T-helper 17 cell (primary cell): ENCODE data around the gene OR2J3. TPM values are rescaled to one million over a fixed set of nuclear protein-coding genes. Genes with fewer than 3 reads are reported as not detected.
"Not testable (repeated sequence)": the region's sequence is repeated elsewhere in the genome, so short reads cannot be mapped to it uniquely, and the experiment has no call there.

ENCODE experiments used
- ATAC-seq: fragments of 150-1000 bp; cut with Tn5 transposase; 2 replicates; pipeline ENCODE4 v1.10.0; 2021; ENCODE audit warnings: mild to moderate bottlenecking, moderate library complexity
- DNase-seq, 3 donors: peaks; one replicate each; pipeline versions ENCODE4 v3.0.0 to v3.0.0-alpha.2; 2020 to 2021
- H3K9me3 ChIP-seq: one replicate; pipeline ENCODE4 v1.7.0; 2013; ENCODE audit warnings: low read length, mild to moderate bottlenecking; ENCODE audit not compliant: control insufficient read depth, poor library complexity, severe bottlenecking
- H3K27ac Mint-ChIP-seq: one replicate; pipeline ENCODE4 v1.8.0; 2022; ENCODE audit warnings: mild to moderate bottlenecking, moderate library complexity, mixed read lengths
- H3K27me3 Mint-ChIP-seq: one replicate; pipeline ENCODE4 v1.8.0; 2022; ENCODE audit warnings: mixed read lengths
- H3K36me3 Mint-ChIP-seq: one replicate; pipeline ENCODE4 v1.8.0; 2022; ENCODE audit warnings: low read depth, mixed read lengths
- H3K4me1 Mint-ChIP-seq: one replicate; pipeline ENCODE4 v1.8.0; 2022; ENCODE audit warnings: mild to moderate bottlenecking, mixed read lengths
- H3K4me3 Mint-ChIP-seq: one replicate; pipeline ENCODE4 v1.8.0; 2022; ENCODE audit warnings: mild to moderate bottlenecking, moderate library complexity, mixed read lengths
- total RNA-seq, 4 donors: library from RNA in 2 of 4; stranded (reverse) in 2 of 4; gene quantifications; one replicate each; pipeline ENCODE4 v1.2.3 and lab custom pipeline; 2022 to 2026

The OR2J3 gene
- total RNA-seq (not detected), total RNA-seq (lab: John Stamatoyannopoulos, UW) (0 reads per million in 2 donors)

GRCh38 chr6:29107758-29108157 is at the start of gene OR2J3:
Gene OR2J3 (plus strand): TSS chr6:29108058. CDS start chr6:29111891, 3,833 bp downstream.
- Mint-ChIP-seq H3K4me1 (no peaks in the 10 kb centered on the region), H3K27me3 (peaks cover 53% of the 10 kb centered on the region), H3K4me3 (no peak within 1 kb of the TSS), H3K36me3 (no peaks in the 10 kb centered on the region), H3K27ac (no peak within 1 kb of the TSS)
- peaks cover 4% of the 10 kb centered on the region for H3K9me3 ChIP-seq
- DNase-seq (no peak), ATAC-seq (no peak)

GRCh38 chr6:29071831-29072723 is 35.8 kb upstream of the OR2J3 start:
- no peak for ATAC-seq
- DNase-seq = no peak
- Mint-ChIP-seq H3K27ac (no peak overlapping the region), H3K36me3 (no peaks in the 10 kb centered on the region), H3K4me1 (peaks cover 2% of the 10 kb centered on the region), H3K4me3 (no peak overlapping the region), H3K27me3 (peaks cover 42% of the 10 kb centered on the region)
- H3K9me3 ChIP-seq = no peaks in the 10 kb centered on the region

DNA sequence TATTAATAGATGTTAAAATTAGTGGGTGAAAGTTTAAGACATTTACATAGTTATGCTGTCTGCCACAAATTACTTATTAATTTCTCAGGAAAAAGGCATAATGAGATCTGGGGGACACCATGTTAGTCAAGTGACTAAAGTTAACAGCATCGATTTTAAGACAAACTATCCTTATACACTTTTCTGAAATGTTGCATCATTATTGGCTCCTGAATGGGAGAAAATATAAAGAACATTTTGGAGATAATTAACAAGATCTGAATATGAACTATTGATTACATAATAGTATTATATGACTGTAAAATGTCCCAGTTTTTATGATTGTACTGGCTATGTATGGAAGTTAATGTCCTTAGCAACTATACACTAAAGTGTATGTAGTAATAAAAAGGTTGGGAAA is 28.7 kb upstream of the OR2J3 start:
- H3K9me3 ChIP-seq = no peaks in the 10 kb centered on the region
- H3K36me3 Mint-ChIP-seq = no peaks in the 10 kb centered on the region
- no peak overlapping the region for H3K27ac Mint-ChIP-seq
- H3K4me1 Mint-ChIP-seq = peaks cover 5% of the 10 kb centered on the region
- H3K27me3 Mint-ChIP-seq = peaks cover 19% of the 10 kb centered on the region
- DNase-seq (no peak), ATAC-seq (no peak)
- no peak overlapping the region for H3K4me3 Mint-ChIP-seq

GRCh38 chr6:29081312-29081711 is 26.5 kb upstream of the OR2J3 start:
- Mint-ChIP-seq H3K27ac (peak overlapping the region; percentile 39), H3K4me1 (peaks cover 3% of the 10 kb centered on the region), H3K27me3 (peaks cover 23% of the 10 kb centered on the region), H3K4me3 (no peak overlapping the region), H3K36me3 (no peaks in the 10 kb centered on the region)
- peaks cover 3% of the 10 kb centered on the region for H3K9me3 ChIP-seq
- DNase-seq = no peak
- no peak for ATAC-seq

- H3K27ac Mint-ChIP-seq = no peak overlapping the region
- H3K27me3 Mint-ChIP-seq = peaks cover 29% of the 10 kb centered on the region
- peaks cover 3% of the 10 kb centered on the region for H3K9me3 ChIP-seq
- DNase-seq = no peak
- no peak overlapping the region for H3K4me3 Mint-ChIP-seq
- H3K36me3 Mint-ChIP-seq = no peaks in the 10 kb centered on the region
- ATAC-seq = no peak
- H3K4me1 Mint-ChIP-seq = peaks cover 3% of the 10 kb centered on the region
These were observed 25.4 kb upstream of the OR2J3 start for GRCh38 chr6:29082457-29082856.

DNA sequence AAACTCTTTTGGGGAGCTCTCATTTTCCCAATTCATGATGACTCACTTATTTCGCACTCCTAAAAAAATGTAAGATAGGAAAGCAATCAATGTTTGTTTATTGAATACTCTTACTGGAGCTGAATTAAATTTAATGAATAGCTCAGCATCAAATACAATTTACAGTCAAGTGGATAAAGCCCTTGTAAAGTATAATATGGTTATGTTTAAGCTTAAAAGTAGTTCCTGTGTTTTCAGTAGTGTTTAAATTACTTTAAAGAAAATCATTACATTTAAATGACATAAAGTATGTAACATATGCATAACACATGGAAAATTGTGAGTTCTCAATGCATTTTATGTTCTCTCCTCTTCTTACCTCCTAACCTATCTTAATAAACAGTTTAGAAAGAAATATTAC is 20.6 kb upstream of the OR2J3 start, which contains the start of gene OR2B3:
TSS of gene OR2B3 (minus strand) at position 101 of the 400 bp plus-strand sequence. CDS start at position 36, 65 bp downstream.
- no peaks in the 10 kb centered on the region for H3K4me1 Mint-ChIP-seq
- ATAC-seq (no peak), DNase-seq (no peak)
- H3K9me3 ChIP-seq = peaks cover 3% of the 10 kb centered on the region
- H3K27me3 Mint-ChIP-seq = peaks cover 60% of the 10 kb centered on the region
- H3K36me3 Mint-ChIP-seq = peaks cover 2% of the 10 kb centered on the region
- H3K4me3 Mint-ChIP-seq = no peak within 1 kb of the TSS
- no peak within 1 kb of the TSS for H3K27ac Mint-ChIP-seq

- H3K27ac Mint-ChIP-seq = no peak overlapping the region
- H3K9me3 ChIP-seq = no peaks in the 10 kb centered on the region
- peaks cover 41% of the 10 kb centered on the region for H3K27me3 Mint-ChIP-seq
- peaks cover 2% of the 10 kb centered on the region for H3K36me3 Mint-ChIP-seq
- no peak overlapping the region for H3K4me3 Mint-ChIP-seq
- ATAC-seq (no peak), DNase-seq (no peak)
- H3K4me1 Mint-ChIP-seq = no peaks in the 10 kb centered on the region
These were observed 14.9 kb upstream of the OR2J3 start for GRCh38 chr6:29092957-29093356.

DNA sequence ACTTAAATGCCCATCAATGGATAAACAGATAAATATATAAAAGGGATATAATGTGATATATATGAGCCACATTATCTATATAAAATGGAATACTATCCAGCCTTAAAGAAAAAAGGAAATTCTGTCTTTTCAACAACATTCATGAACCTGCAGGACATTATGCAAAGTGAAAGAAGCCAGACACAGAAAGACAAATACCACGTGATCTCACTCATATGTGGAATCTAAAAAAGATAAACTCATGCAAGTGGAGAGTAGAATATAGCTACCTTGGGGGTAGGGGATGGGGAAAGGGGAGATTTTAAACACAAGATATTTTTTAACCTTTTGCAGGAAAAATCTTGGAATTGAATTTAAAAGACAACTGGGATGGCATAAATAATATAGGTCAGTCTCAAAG is 10.1 kb upstream of the OR2J3 start:
- no peaks in the 10 kb centered on the region for H3K36me3 Mint-ChIP-seq
- H3K9me3 ChIP-seq = no peaks in the 10 kb centered on the region
- no peak overlapping the region for H3K27ac Mint-ChIP-seq
- peaks cover 29% of the 10 kb centered on the region for H3K27me3 Mint-ChIP-seq
- H3K4me1 Mint-ChIP-seq = no peaks in the 10 kb centered on the region
- no peak overlapping the region for H3K4me3 Mint-ChIP-seq
- DNase-seq (no peak), ATAC-seq (no peak)

GRCh38 chr6:29099190-29099589 is 8.7 kb upstream of the OR2J3 start, which contains the start of gene OR2J1:
Gene OR2J1 (plus strand): TSS chr6:29099490. CDS start chr6:29100943, 1,453 bp downstream.
- Mint-ChIP-seq H3K27ac (no peak within 1 kb of the TSS), H3K36me3 (no peaks in the 10 kb centered on the region), H3K4me3 (no peak within 1 kb of the TSS), H3K27me3 (peaks cover 32% of the 10 kb centered on the region), H3K4me1 (no peaks in the 10 kb centered on the region)
- peaks cover 4% of the 10 kb centered on the region for H3K9me3 ChIP-seq
- DNase-seq (no peak), ATAC-seq (no peak)

DNA sequence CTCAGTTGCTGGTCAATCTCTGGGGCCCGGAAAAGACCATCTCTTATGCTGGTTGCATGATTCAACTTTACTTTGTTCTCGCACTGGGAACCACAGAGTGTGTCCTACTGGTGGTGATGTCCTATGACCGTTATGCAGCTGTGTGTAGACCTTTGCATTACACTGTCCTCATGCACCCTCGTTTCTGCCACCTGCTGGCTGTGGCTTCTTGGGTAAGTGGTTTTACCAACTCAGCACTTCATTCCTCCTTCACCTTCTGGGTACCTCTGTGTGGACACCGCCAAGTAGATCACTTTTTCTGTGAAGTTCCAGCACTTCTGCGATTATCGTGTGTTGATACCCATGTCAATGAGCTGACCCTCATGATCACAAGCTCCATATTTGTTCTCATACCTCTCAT is 4.3 kb downstream of the OR2J3 start:
- H3K27ac Mint-ChIP-seq = no peak overlapping the region
- no peak for DNase-seq
- no peaks in the 10 kb centered on the region for H3K36me3 Mint-ChIP-seq
- peaks cover 42% of the 10 kb centered on the region for H3K27me3 Mint-ChIP-seq
- ATAC-seq = no peak
- H3K9me3 ChIP-seq = no peaks in the 10 kb centered on the region
- H3K4me3 Mint-ChIP-seq = no peak overlapping the region
- no peaks in the 10 kb centered on the region for H3K4me1 Mint-ChIP-seq

GRCh38 chr6:29114964-29115363 is 7.1 kb downstream of the OR2J3 start:
- not testable (repeated sequence) for H3K27ac Mint-ChIP-seq, H3K9me3 ChIP-seq, H3K4me3 Mint-ChIP-seq, H3K36me3 Mint-ChIP-seq, DNase-seq, H3K4me1 Mint-ChIP-seq, ATAC-seq
- H3K27me3 Mint-ChIP-seq = peaks cover 55% of the 10 kb centered on the region

- ATAC-seq (no peak), DNase-seq (no peak)
- no peaks in the 10 kb centered on the region for H3K9me3 ChIP-seq
- no peaks in the 10 kb centered on the region for H3K4me1 Mint-ChIP-seq
- no peak overlapping the region for H3K4me3 Mint-ChIP-seq
- H3K36me3 Mint-ChIP-seq = peaks cover 5% of the 10 kb centered on the region
- peaks cover 61% of the 10 kb centered on the region for H3K27me3 Mint-ChIP-seq
- H3K27ac Mint-ChIP-seq = no peak overlapping the region
These were observed 21.6 kb downstream of the OR2J3 start for GRCh38 chr6:29129326-29130012.

DNA sequence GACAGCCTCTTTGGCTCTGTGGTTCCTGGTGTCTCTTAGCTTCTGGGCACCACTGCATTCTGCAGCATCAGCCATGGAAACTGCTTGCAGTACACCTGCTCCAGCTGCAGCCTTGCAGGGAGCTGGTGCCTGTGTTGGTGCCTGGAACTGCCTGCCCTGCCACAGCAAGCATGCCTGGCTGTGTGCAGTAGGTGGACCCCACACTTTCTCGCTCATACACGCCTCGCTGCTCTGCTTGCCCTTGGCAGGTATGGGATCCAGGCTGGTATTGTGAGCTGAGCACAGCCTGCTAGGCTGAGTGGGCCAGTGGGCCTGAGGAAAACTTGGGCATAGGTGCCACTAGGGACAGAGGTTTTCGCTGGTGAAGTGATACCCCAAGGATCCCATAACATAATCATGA is 22.8 kb downstream of the OR2J3 start:
- no peaks in the 10 kb centered on the region for H3K9me3 ChIP-seq
- Mint-ChIP-seq H3K27me3 (peaks cover 69% of the 10 kb centered on the region), H3K4me3 (no peak overlapping the region), H3K4me1 (no peaks in the 10 kb centered on the region), H3K27ac (no peak overlapping the region), H3K36me3 (peaks cover 7% of the 10 kb centered on the region)
- DNase-seq (no peak), ATAC-seq (no peak)
